ENCODE measurements around the gene BDNF.

The BDNF gene

GRCh38 chr11:27705873-27706820, 5.9 kb upstream of the BDNF start:
- DNase-seq: no peak

DNA sequence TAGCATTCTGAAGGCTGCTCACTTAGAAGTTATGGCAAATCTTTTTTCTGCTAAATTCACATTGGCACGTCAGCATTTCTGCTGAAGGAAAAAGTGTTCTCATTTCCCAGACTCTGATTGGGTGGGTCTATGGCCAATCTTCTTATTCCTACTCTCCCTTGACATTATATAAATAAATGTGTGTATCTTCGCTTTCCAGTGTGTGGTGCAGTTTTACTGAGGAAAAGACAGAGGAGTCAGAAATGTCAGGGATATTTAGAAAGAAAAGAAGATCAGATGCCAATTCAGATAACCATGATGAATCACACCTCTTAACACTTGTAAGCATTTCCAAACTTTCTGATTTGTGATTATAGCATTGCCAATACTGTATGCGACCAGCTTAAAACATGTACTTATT, 3.2 kb upstream of the BDNF start:
- no peak for DNase-seq

DNA sequence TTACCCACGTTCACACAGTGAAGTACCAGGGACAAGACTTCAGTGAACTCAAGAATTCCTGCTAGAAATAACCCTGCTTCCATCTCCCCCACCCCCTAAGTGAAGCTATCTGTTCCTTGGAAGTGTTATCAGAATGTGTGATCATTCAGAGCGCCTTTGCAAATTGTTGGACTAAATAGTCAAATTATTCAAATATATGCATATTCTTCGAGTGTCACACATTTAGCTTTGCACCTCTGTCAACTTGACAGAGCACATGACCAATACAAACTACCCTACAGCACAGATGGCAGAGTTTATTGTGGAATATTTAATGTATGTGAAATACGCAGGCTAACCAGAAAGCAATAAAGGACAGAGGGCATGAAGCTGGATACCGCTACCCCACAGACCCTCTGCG, 2.6 kb upstream of the BDNF start:
- no peak for DNase-seq

GRCh38 chr11:27701355-27702105, 1.3 kb upstream of the BDNF start:
- DNase-seq: peak; percentile 18 to 30

GRCh38 chr11:27699926-27700350, 317 bp downstream of the BDNF start:
- DNase-seq: peak; percentile 17 to 20

GRCh38 chr11:27699242-27699925, 871 bp downstream of the BDNF start:
- DNase-seq: peak; percentile 19

GRCh38 chr11:27698872-27699241, 1.4 kb downstream of the BDNF start:
- DNase-seq: peak; percentile 83

GRCh38 chr11:27697679-27698275, 2.5 kb downstream of the BDNF start:
- no peak for DNase-seq

GRCh38 chr11:27696961-27697360, 3.3 kb downstream of the BDNF start:
- no peak for DNase-seq

DNA sequence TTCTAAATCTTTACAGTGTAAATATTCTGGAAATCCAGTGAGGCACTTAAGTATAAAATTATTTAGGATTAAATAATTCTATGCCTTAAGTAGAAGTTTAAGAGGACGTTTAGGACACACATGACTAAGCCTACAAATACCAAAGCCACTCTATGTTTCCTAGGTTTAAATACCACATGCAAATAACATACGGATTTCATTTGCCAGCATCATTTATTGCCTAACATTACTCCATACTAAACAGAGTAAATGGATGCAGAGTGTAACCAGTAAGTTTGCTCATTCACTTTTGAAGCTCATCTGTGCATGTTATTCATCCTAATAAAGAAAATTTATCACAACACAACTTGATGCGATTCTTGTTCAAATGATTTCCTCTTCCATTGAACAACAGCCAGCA, 4.1 kb downstream of the BDNF start:
- DNase-seq: no peak

GRCh38 chr11:27694992-27695391, 5.3 kb downstream of the BDNF start:
- no peak for DNase-seq

- DNase-seq: no peak
Measured at GRCh38 chr11:27693398-27693797, 6.9 kb downstream of the BDNF start.

DNA sequence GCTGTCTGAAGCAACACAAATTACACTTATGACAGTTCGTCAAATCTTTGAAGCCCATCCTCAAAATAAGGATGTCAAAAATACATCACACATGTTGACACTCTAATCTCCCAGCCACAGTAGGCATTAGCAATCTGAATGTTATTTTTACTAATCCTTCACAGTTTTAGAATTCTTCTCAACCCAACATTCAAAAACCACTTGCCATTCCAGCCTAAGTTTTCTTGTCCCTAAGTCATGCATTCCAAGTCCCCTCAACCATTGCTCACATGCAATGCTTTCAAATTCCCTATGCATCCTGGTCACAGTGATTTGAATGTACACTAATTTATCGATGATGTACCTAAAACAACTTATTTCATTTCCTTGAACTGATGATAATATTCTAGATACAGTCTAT, 7.5 kb downstream of the BDNF start:
- no peak for DNase-seq

GRCh38 chr11:27688076-27688475, 12.2 kb downstream of the BDNF start:
- no peak for DNase-seq

DNA sequence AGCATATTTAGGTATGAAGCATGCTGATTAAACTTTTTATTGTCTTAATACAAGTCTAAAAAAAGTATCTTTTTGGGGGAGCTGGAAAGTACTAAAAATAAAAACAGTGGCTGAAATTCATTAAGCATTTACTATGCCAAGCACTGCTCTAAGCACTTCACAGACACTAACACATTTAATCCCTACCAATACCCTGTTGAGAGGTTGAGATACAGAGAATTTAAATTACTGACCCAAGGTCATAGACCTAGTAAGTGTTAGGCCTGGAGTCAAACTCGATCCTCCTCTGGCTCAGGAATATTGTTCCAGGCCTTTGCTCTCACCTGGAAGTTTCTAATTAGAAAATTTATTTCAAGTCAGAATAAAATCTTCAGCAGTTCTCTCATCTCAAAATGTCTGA, 18.6 kb downstream of the BDNF start:
- DNase-seq: no peak

DNA sequence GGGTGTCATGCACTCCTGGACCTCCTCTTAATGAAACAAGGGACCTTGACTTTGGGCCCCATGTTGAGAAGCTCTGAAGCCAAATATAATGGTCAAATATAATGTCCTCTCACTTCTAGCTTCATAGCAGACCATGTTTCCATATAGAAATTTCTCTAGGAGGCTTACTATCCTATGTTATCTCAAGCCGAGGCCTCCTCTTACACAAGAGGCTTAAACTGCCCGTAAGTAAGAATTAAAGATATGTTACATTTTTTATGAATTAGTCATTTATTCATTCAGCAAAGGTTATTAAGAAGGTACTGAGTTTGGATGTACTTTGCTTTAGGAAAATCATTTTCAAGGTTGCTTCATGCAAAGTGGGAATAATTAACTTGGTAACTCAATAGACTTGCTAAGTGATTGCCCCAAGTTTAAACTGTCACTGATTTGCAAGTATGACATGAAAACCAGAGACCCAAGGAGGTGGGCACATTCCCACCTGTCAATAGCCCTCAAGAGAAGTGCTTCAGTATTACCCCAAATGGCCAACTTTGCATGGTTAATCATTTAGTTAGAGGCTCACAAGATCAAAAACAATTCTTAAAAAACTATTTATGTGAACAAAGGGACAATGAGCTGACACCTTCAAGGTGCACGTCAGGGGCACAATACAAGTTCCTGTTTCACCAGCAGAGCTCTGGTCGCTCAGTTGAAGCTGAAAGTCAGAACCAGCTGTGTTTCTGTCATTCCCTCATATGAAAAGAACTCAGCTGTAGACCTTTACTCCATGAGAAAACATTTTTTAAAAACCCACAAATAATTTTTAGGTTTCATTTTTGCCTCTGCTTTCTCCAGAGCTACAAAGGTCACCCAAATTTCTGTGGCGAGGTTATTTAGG, 20.9 kb downstream of the BDNF start:
- DNase-seq: no peak

- DNase-seq: no peak
Measured at GRCh38 chr11:27678242-27678641, 22.0 kb downstream of the BDNF start.

GRCh38 chr11:27677108-27677507, 23.1 kb downstream of the BDNF start:
- DNase-seq: no peak

DNA sequence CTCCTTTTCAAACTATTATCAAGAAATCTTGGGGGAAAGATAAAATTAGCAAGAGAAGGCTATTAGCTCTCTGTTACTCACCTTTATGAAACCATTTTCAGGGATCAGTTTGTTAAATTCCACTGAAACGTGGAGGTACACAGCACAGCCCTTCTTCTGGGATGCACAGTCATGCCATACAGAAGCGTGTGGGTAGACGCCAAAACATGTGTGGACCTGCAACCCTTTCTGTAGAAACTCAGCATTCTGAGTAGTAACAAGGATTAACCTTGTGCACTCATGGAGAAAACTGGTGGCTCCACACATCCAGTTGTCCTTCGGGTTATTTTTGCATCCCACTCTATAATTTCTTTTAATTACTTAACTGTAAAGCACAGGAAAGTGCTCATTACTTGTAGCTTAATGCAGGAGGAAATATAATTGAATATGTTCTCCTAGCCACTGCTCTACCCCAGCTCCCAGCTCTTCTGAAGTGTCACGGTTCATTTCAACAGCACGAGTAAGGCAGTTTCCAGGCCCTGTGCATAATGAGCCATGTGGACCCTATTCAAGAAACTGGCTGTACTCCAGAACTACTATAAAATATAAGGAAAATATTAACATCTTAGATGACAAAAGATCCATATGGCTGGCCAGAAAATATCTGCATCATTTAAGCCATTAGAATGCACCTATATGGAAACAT, 26.1 kb downstream of the BDNF start:
- DNase-seq: no peak

GRCh38 chr11:27672836-27673464, 27.3 kb downstream of the BDNF start:
- DNase-seq: no peak
